Spleen (tissue), 7 donors: ENCODE data around the gene ANKRD52.

Experiments used
- CTCF ChIP-seq, 11 experiments: fragments of 200-600 bp in 7 of 11; fragments of 450-650 bp in 4 of 11; sonication (generic) in 4 of 11; IDR thresholded peaks in 8 of 11; conservative IDR thresholded peaks in 3 of 11; 1 replicate in 7 of 11; 2 replicates in 4 of 11; pipeline versions ENCODE4 v1.4.0 to v1.8.0; 2016 to 2021; ENCODE audit warnings: antibody characterized with exemption in 11 of 11, inconsistent platforms in 4 of 11, mild to moderate bottlenecking in 1 of 11
- POLR2A ChIP-seq, 3 donors: fragments of 450-650 bp; IDR thresholded peaks; one replicate each; pipeline ENCODE4 v1.5.1; 2017; ENCODE audit warnings: antibody characterized with exemption in 3 of 3, mild to moderate bottlenecking in 1 of 3
- POLR2AphosphoS5 ChIP-seq, 3 donors: sonication (generic); formaldehyde crosslinking; IDR thresholded peaks; one replicate each; pipeline ENCODE4 v1.5.1; 2017; ENCODE audit warnings: antibody characterized with exemption in 3 of 3
- donor health status: DM: no; HTN: no; CAD: no; lungs with moderate emphysema.
- donor health status: DM: no; HTN: no; CAD: no.
- donor health status: DM: no; HTN: no; CAD: no.

GRCh38 chr12:56193025-56193578 is 65.1 kb downstream of the ANKRD52 start:
- TF ChIP-seq CTCF (IDR thresholded peaks at IDR 0.05 in 8 of 11, conservative IDR thresholded peaks at IDR 0.05 in 3 of 11) (peak; percentile 50 to 92 (median 82)), POLR2AphosphoS5 (IDR thresholded peaks at IDR 0.05) (no peak), POLR2A (IDR thresholded peaks at IDR 0.05) (no peak)
